ENCODE results near the gene MAST4.

The MAST4 gene

DNA sequence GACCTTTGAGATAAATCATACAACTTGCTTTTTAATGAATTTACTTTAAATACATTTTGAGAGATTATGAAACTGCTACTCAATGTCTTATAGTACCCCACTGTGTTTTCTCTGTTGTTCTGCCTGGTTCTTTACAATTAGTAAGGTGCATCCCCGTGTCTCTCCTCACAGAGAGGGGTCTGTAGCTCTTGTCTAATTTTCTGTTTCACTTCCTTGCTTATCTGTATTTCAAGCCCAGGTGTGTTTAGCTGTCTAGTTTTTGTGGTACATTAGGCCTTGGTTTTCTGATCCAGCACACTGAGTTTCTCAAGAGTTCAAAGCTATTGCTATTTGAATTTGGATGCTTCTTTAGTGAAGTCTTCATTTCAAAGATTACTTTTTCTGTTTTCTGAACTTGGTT is 105.1 kb downstream of the MAST4 start:
- no peak for DNase-seq (ENCODE audit: low spot score)

DNA sequence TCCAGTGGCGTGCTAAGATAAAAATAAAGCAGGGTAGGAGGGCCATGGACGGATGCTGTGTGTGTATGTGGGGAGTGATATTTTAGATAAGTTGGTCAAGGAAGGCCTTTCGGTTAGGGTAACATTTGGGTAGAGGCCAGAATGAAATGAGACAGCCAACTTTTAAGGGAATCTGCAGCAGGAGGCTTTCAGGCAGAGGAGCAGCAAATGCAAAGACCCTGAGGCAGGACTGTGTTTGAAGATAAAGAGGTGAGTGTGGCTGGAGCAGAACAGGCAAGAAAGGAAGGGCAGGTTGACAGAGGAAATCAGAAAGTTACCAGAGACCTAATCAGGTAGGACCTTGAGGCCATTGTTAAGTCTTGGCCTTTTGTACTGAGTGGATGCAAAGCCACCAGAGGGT is 106.2 kb downstream of the MAST4 start:
- no peak for DNase-seq (ENCODE audit: low spot score)

DNA sequence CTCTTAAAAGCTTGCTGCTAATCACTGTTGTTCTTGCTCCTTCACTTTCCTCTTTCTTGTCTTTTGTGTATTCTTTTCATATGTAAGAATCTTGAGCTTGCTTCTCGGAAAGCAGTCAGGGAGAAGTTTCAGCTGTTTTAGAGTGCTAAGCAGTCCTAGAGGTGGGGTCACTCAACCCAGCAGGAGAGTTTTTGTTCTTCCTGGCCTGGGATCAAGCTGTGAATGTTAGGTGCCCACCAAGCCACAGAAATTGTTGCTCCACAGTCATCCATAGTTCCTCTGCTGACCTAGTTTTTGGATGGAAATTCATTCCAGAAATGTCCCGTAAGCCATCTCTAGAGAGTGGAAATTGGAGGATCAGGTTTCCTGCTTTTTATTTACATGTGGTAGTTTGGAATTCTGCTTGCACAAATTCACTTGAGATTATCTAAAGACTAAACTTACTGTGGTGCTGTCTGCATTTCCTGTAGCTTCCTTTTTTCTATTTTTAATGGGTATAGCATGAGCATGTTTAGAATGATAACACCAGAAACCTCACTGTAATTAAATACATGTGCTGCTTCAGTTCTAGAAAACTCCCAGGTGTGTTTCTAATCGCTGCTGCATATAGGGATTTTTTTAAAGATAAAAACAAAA is 108.7 kb downstream of the MAST4 start:
- DNase-seq (ENCODE audit: low spot score): no peak

DNA sequence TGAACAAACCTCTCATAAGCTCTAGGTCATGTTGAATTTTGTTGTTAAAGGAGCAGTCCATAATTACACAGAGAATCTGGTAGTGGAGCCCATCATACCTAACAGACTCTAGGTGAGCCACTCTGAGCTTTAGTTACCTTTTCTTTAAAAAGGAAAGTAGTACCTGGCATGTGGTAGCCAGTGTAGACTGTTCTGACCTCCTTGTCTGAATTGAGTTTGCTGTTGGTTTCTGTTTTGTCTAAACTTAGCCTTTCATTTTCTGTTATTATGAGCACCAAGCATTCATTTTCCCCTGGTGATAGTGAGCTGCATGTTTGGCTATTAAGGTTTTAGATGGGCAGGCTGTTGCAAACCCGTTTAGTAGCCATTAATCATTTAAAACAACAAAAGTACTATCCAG is 112.2 kb downstream of the MAST4 start:
- DNase-seq (ENCODE audit: low spot score): no peak

DNA sequence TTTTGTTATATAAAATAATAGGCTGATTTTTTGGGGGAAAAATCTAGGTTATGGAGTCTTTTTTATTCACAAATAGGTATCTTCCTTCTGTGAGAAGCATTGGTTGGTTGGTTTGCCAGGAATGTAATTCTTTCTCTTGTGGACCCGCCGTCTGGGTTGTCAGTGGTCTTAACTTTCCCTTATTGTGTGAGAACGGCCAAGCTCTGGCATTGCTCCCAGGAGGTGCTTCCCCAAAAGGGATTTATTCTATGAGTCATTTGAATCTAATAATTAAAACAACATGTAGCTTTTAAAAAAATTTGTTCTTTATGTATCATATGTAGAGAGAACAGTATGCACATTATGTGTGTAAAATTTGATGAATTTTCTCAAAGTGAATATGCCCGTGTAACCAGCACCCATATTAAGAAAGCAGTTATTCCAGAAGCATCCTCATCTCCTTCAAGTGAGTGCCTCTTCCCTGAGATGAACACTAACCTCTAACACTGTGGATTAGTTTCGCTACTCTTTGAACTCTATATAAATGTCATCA is 114.4 kb downstream of the MAST4 start:
- no peak for DNase-seq (ENCODE audit: low spot score)

DNA sequence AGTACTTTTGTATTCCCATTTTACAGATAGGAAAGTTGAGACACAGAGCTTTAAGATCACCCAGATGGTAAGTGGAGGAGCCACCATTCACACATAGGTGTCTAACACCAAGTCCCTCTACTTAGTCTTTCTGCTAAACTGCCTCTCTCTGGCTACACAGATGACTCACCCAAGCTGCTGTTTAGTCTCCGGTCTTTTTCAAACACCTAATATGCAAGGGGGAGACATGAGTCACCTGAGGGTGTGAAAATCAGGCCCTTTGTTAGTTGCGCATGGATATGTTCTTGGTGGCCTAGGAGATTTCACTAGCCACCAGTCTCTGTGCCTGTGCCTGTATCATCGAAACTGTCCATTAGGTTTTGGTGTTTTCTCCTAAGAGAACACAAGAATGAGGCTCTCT is 117.8 kb downstream of the MAST4 start:
- no peak for DNase-seq (ENCODE audit: low spot score)

DNA sequence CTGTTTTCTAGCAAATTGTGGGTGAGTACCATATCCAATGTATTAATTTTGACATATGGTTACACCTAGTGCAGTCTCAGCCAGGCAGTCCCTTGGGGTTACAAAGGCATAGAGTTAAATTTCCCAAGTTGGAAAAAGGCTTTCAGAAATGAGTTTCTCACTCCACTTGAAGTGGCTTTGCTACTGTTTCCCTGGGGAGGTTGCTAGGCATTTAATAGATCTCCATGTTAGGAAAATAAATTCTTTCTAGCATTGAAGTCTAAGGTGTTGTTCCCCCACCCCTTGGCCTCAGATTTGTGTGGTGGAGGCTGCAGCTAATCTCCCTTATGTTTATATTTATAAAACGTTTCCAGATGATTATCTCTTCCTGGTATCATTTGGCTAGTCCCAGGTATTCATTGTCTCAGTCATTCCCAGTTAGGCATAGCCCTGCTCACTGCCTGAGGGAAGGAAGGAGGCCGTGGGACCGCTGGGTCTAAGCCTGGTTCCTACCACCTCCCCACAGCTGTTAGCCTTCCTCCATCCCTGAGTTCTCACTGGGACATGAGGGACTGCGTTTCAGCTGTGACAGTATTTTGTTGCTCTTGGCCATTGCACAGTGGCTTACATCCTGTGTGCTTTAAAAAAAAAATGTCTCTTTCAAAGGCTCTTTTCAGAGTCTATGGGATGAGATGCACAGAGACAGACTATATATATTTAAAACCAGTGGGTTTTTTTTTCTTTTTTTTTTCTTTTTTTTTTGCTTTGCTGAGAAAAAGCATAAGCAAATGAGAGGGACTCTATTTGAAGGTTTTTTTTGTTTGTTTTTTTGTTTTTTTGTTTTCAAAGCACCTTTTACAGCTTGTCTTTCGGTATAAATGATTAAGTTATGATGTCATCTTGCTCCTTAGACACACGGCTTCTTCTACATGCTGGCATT is 121.5 kb downstream of the MAST4 start:
- DNase-seq (ENCODE audit: low spot score): no peak

DNA sequence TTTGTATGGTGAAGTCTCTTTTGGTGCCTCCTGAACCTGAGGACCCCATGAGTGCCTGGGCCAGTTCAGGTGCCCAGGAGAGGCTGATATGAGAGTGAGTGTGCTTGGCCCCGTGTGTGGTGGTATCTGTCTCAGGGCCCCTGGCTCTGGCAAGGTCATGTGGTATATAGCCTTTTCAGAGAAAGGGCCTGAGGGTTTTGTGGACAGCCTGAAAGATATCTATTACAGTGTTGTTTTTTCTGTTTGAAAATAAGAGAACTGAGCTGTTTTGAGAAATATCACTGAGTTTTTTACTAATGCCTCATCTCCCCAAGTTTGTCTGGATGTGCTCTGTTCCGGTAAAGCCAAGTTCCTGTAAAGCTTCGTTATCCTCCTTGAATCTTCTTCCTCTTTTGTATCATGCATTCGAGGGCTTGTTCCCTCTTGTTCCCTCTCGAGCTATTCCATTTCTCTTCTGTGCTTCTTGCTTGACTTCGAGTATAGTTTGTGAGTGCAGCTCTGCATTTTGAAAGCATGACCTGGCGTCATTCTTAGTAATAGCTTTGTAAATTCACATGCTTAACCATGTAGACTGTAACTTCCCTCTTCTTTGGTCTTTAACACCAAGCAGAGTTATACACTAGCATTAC is 122.3 kb downstream of the MAST4 start:
- no peak for DNase-seq (ENCODE audit: low spot score)

DNA sequence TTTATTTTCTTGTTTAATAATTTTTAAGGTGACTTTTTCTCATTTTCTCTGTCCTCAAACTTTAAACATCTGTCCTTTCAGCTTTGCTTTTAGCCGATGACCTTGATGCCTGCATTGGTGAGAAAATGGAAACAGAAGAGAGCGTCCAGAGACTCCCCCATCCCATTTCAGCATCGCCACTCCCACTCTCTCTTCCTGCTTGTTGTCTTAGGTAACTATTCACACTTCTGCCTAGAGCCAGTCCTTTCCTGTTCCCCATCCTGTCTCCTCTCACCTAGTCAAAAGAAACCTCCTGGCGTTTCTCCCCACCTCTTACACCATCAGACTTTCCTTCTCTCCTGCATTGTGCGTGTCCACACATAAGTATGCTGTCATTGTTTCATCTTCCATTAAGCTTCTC is 124.6 kb downstream of the MAST4 start:
- no peak for DNase-seq (ENCODE audit: low spot score)

DNA sequence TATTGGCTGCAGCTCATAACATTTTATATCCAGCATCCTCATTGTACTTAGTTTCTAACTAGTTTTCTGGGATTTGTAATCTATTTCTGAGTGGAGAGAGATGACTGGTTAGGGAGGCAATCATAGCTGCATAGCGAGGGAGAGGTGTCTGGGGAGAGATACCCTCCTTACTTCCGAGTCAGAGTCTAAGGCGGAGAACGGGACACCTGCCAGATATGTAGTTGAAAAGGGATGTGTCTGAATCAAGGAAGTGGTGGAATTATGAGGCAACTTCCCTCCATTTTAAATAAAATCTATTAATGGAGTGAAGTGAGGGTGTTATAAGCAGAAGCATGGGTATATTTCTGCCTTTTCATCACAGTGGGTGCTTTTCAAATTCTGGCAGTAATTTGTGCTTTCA is 126.5 kb downstream of the MAST4 start:
- DNase-seq (ENCODE audit: low spot score): no peak

DNA sequence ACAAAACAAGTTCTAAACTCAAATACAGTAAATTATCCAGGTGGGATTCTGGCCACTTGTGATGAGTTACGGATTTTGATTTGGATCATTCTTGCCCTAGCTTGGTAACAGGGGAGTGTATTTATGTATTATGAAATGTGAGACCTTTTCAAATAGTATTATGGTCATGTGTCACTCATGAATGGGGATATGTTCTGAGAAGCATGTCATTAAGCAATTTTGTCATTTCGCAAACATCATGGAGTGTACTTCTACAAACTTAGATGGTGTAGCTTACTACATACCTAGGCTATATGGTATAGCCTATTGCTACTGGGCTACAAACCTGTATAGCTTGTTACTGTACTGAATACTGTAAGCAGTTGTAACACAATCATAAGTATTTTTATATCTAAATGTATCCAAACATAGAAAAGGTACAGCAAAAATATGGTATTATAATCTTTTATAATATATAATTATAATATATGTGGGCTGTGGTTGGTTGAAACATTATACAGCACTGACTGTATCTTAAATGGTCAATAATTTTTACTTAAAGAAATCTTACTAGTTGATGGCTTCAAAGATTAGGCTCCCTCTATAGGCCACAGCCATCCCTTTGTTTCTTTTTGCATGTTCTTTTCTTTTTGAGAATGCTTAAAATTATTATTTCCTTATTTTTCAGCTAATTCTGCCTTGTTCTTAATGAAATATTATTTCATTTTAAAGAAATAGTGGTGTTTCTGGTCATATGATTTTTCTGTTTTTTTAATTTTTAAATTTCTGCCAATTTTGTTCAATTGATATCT is 128.4 kb downstream of the MAST4 start:
- DNase-seq (ENCODE audit: low spot score): no peak

DNA sequence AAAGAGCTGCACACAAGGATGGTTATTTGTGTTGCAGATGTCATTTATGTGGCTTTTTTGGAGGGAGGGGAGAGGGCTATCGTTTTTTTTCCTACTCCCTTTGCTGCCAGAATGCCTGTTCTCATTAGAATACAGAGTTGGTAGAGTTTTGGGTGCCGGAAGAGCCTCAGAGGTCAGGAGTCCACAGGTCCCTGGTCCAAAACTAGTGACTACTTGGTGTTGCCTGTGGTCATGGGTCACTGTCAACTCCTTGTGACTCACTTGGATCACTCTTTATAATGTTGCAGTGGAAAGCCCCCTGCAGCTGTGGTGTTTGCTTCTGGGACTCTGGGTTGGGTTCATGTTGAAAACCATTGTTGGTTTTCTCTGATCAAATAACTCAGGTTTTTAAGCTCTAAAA is 131.4 kb downstream of the MAST4 start:
- no peak for DNase-seq (ENCODE audit: low spot score)

DNA sequence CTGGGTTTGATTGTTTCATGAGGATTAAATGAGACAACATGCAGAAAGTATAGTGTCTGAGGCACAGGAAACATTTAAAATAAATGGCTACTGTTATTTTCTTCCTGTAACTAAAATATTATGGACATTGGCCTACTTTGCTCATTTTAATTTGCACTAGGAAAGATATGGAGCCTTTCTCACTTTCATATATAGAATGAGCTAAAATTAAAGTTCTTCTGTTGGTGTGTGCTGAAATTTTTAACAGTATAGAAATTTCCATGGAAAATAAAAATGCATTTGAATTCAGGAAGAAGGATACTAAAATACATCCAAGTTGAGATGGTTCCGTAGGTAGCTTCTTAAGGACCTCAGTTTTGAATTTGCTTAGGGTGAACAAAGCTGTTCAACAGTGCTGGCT is 131.9 kb downstream of the MAST4 start:
- DNase-seq (ENCODE audit: low spot score): no peak

DNA sequence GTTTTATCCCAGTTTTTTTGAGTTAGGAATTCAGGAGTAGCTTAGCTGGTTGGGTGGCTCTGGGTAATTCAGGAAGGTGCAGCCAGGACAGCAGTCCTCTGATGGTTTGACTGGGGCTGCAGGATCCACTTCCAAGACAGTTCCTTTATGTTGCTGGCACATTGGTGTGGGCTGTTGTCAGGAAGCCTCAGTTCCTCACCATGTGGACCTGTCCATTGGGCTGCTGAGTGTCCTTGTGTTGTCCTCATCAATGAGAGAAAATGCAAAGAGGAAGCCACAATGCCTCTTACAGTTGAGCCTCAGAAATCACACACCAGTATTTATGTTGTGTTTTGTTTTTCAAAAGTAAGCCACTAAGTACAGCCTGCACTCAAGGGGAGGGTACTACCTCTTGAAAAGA is 140.9 kb downstream of the MAST4 start:
- no peak for DNase-seq (ENCODE audit: low spot score)

DNA sequence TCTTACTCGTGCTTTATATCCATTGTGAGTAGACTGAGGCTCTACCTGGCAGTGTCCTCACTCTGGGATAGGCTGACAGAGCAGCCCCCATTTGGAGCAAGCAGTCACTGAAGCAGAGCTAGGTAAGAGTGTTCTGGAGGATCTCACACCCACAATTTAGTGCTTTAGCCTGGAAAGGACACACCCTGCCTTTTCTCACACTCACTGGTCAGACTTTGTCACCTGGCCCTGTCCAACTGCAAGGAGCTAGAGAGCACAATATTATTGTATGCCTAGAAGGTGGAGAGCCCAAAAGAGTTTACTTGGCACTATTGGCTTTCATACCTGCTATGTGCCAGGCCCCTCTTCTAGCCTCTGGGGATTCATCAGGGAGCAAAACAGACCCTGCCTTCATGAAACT is 141.9 kb downstream of the MAST4 start:
- DNase-seq (ENCODE audit: low spot score): no peak

DNA sequence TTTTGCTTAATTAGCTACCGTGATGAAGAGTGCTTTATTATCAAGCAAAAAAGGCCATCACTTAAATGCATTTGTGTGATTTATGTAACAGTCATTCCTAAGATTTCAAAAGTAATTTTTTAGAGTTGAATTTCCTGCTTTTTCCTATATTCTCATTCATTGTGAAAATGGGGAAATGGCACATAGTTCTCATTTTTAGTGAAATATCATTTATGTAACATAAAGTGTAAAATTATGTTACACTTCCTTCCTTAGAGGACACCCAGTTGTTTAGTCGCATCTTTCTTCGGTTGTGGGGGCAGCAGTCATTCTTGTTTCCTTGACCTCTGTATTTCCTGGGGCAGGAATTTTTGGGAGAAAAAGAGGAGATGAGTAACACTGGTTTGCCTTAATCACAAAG is 142.8 kb downstream of the MAST4 start:
- no peak for DNase-seq (ENCODE audit: low spot score)

DNA sequence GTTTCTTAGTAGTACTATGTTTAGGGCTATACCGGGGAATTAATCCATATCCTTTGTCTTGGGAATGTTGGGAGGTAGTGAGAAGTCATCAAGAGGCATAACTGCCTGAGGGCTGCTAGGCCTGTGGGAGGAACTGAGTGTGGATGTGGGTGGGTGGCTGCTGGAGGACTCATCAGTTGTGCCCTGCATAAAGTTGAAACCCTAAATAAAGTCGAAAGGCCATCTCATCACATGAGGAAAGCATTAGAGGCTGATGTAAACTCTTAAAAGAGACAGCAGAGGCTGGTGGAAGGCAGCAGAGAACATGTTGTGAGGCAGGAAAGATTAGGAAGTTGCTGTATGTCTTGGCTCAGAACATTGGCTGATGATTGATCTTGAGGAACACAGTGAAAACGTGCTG is 143.8 kb downstream of the MAST4 start:
- no peak for DNase-seq (ENCODE audit: low spot score)

DNA sequence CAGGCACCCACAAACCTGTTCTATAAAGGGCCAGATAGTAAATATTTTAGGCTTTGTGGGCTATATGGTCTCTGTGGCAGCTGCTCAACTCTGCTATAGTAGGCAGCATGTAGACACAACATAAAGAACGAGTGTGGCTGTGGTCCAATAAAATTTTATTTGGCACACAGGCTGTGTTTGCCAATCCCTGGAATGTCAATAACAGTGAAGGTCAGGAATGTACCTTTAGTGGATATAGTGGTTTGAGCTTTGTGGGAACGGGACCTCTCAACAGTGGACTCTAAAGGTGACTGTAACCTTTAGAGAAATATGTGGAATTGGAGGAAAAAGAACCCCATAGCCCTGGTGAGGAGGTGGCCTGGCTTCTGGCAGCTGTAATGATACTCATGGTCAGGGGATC is 145.2 kb downstream of the MAST4 start:
- DNase-seq (ENCODE audit: low spot score): no peak

DNA sequence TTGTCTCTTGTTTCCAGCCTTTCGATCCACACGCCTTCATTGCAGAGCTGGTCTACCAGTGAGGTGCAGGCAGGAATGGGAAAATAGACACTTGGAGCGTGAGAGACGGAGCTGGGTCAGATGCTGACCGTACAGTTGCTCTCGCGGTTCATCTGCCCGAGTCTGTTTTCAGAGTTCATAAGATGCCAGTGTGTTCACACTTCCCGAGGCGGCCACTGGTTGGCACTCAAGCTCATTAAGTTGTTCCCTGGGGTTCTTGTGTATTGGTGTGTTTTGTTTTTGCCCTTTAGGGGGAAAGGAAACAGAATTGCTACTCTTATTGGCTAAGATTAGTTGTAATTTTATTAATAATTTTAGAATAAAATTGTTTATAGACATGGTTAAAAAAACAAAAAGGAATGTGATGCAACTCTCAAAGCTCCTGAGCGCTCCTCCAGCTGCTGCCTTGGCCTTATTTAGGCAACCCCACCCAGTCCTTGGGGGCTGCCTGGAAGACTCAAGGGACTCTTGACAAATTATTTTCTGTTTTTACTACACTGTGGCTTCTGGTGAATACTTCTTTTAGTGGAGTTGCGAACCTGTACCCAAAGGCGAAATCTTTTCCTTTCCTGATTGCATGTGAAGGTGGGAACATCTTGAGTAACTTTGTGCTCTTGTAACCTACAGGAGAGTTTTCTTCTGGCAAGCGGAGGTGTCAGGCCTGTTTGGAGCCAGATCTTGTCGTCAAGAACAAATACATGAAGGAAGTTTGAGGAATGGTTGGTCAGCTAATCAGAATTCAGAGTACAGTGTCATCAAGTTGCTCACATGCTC is 146.1 kb downstream of the MAST4 start:
- no peak for DNase-seq (ENCODE audit: low spot score)

DNA sequence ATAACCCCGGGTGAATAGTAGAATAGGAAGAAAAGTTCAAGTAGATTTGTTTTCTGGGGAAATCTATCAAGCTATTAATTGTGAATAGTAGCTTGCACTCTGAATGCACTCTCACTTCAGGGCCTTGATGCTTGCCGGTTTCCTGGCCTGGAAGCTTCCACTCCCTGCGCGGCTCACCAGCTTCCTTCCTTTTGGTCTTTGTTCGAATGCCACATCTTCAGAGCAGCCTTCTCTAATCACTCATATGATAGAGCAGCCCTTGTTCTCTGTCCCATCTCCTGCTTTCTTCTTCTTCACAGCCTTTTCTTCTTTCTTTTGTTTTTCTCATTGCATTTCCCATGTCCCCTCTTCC is 146.7 kb downstream of the MAST4 start:
- DNase-seq (ENCODE audit: low spot score): no peak

DNA sequence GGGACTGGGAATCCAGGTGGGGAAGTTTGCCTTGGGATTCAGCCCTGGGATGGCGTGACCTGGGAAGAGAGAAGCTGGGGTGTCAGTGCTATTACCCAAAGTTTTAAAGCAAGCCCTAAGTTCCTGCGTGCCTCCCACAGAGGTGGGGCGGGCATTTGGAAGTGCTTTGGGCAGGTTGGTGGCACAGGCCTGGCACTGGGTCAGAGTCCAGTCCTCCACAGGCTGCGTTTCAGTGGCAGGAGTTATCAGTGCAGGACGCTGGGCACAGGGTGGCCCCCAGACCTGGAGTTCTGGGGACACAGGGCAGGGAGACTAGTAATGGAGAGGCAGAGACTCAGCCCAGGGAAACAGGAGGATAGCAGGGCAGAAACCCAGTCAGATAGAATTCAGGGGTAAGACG is 147.2 kb downstream of the MAST4 start:
- no peak for DNase-seq (ENCODE audit: low spot score)
